ENCODE measurements around the gene CCL27. TPM values are rescaled to one million over a fixed set of nuclear protein-coding genes. Genes with fewer than 3 reads are reported as not detected.

CCL27 gene
- total RNA-seq, 1 donor, result 0.36 TPM

GRCh38 chr9:34654323-34655051 is 8.0 kb downstream of the CCL27 start:
- Histone ChIP-seq H3K27ac (ENCODE audit: low read depth, low read length) (no peak overlapping the region), H3K4me3 (ENCODE audit: insufficient read depth, low read length) (no peak overlapping the region), H3K4me1 (ENCODE audit: insufficient read depth, low read length) (peaks cover 40% of the 10 kb centered on the region), H3K79me2 (ENCODE audit: insufficient read depth, low read length) (no peaks in the 10 kb centered on the region), H3K27me3 (ENCODE audit: insufficient read depth, low read length) (no peaks in the 10 kb centered on the region), H3K36me3 (ENCODE audit: insufficient read depth, low read length) (peaks cover 4% of the 10 kb centered on the region), H3K4me2 (ENCODE audit: insufficient read depth, low read length) (no peak overlapping the region), H4K20me1 (ENCODE audit: insufficient read depth, low read length) (no peaks in the 10 kb centered on the region), H3K9me3 (ENCODE audit: low read depth, low read length) (no peaks in the 10 kb centered on the region), H2AFZ (ENCODE audit: low read length) (no peak overlapping the region)
- peak; percentile 90 for DNase-seq (ENCODE audit: insufficient read length, low spot score, missing footprints)
- TF ChIP-seq, protein P1, sequence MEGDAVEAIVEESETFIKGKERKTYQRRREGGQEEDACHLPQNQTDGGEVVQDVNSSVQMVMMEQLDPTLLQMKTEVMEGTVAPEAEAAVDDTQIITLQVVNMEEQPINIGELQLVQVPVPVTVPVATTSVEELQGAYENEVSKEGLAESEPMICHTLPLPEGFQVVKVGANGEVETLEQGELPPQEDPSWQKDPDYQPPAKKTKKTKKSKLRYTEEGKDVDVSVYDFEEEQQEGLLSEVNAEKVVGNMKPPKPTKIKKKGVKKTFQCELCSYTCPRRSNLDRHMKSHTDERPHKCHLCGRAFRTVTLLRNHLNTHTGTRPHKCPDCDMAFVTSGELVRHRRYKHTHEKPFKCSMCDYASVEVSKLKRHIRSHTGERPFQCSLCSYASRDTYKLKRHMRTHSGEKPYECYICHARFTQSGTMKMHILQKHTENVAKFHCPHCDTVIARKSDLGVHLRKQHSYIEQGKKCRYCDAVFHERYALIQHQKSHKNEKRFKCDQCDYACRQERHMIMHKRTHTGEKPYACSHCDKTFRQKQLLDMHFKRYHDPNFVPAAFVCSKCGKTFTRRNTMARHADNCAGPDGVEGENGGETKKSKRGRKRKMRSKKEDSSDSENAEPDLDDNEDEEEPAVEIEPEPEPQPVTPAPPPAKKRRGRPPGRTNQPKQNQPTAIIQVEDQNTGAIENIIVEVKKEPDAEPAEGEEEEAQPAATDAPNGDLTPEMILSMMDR (IDR thresholded peaks at IDR 0.05; ENCODE audit: extremely low read depth, low read depth, low read length), result no peak

DNA sequence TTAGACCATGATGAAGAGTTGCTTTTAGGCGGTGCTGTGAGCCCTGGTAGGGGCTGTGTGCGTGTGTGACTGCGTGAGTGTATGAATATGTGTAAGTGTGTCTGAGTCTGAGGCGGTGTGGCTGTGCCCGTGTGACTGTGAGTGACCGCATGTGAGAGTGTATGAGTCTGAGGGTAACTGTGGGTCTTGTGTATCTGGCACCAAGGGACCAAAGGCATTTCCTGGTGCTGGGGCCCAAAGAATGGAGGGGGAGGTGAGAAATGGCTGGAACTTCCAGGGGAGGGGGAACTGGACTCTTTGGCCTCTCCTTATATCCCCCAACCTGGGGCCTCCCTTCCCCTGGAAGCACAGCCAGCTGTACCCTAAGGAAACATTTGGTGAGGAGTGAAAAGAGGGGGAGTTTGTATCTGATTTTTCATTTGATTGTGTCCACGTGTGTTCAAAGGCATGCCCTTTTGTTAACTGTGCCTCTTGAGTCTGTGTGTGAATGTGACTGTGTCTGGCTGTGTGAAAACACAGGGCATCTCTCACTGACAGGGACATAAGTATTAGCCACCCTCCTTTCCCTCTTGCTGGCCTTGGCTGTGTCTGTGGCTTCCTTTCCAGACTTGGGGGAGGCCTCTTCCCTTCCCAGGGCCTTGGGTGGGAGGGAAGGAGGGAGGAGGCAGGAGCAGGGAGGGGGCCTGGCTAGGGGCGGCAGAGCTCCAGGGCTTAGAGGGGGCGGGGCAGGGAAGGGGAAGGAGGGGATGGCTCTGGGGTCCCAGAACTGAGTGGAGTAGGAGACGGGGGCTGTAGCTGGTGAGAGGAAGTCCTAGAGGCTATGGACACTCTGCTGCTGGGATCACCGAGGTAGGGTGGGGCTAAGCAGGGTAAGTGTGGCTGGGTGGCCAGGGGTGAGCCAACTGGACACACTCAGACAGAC is 9.0 kb downstream of the CCL27 start:
- Histone ChIP-seq H3K4me1 (ENCODE audit: insufficient read depth, low read length) (peaks cover 40% of the 10 kb centered on the region), H2AFZ (ENCODE audit: low read length) (peak overlapping the region; percentile 11), H3K36me3 (ENCODE audit: insufficient read depth, low read length) (peaks cover 15% of the 10 kb centered on the region), H3K4me3 (ENCODE audit: insufficient read depth, low read length) (peak overlapping the region; percentile 69), H3K4me2 (ENCODE audit: insufficient read depth, low read length) (peak overlapping the region; percentile 98), H4K20me1 (ENCODE audit: insufficient read depth, low read length) (peaks cover 1% of the 10 kb centered on the region), H3K79me2 (ENCODE audit: insufficient read depth, low read length) (peaks cover 4% of the 10 kb centered on the region), H3K27me3 (ENCODE audit: insufficient read depth, low read length) (no peaks in the 10 kb centered on the region), H3K27ac (ENCODE audit: low read depth, low read length) (peak overlapping the region; percentile 64), H3K9me3 (ENCODE audit: low read depth, low read length) (no peaks in the 10 kb centered on the region)
- TF ChIP-seq, protein P1 (IDR thresholded peaks at IDR 0.05; ENCODE audit: extremely low read depth, low read depth, low read length), result no peak
- DNase-seq (ENCODE audit: insufficient read length, low spot score, missing footprints), result peak; percentile 90

DNA sequence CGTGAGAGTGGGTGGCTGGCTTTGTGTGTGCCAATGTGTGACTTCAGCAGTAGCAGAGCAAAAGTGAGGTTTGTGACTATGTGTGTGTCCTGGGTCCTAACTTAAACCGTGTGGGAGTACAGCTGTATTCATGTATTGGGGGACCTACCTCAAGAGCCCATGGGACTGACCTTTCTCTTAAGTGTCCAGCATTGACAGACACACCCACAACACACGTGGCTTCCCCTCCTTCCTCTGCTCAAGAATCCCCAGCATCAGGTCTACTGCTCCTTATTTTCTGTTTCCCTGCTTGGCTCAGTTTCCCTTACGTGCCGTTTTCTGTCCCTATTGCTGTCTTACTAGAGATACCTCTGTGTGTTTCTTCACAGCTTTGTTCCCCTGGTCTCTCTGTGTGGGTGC is 9.9 kb downstream of the CCL27 start:
- Histone ChIP-seq H3K36me3 (ENCODE audit: insufficient read depth, low read length) (peaks cover 21% of the 10 kb centered on the region), H3K27me3 (ENCODE audit: insufficient read depth, low read length) (no peaks in the 10 kb centered on the region), H3K4me2 (ENCODE audit: insufficient read depth, low read length) (peak overlapping the region; percentile 98), H3K9me3 (ENCODE audit: low read depth, low read length) (no peaks in the 10 kb centered on the region), H3K27ac (ENCODE audit: low read depth, low read length) (peak overlapping the region; percentile 64), H3K4me1 (ENCODE audit: insufficient read depth, low read length) (peaks cover 44% of the 10 kb centered on the region), H3K79me2 (ENCODE audit: insufficient read depth, low read length) (peaks cover 12% of the 10 kb centered on the region), H2AFZ (ENCODE audit: low read length) (peak overlapping the region; percentile 57), H4K20me1 (ENCODE audit: insufficient read depth, low read length) (peaks cover 8% of the 10 kb centered on the region), H3K4me3 (ENCODE audit: insufficient read depth, low read length) (peak overlapping the region; percentile 69)
- TF ChIP-seq, protein P1 (IDR thresholded peaks at IDR 0.05; ENCODE audit: extremely low read depth, low read depth, low read length), result no peak
- no peak for DNase-seq (ENCODE audit: insufficient read length, low spot score, missing footprints)
